ENCODE data around the gene TAOK2.
"Not testable (repeated sequence)": the region's sequence is repeated elsewhere in the genome, so short reads cannot be mapped to it uniquely, and the experiment has no call there.

The TAOK2 gene

DNA sequence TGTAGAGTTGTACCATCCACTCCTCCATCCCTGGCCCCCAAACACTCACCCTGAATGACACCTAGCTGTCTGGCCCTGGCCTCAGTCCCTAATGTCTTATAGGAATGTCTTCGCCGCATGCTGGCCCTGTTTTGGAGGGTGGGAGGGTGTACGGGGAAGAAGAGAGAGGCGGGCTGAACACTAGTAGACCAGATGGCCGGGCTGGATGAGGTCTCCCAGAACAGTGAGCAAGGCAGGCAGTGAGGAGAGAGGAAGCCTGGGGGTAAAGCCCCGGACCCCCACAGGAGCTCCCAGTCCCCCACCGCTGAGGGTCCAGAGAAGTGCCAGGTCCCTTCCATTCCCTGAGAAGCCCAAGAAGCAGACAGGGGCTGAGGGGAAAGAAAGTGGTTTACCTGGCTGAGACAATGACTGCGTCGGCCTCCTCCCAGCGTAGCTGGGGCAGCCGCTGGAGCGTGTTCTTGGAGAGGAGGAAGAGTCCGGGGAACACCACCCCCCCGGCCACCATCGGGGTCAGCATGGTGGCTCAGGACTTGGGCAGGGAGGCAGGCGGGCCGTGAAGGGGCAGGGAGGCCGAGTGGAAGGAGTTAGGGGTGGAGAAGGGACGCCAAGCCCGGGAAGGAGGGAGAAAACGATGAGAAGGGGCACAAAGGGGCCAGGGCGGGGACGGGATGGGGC is 56.5 kb downstream of the TAOK2 start:
- peaks cover 21% of the 10 kb centered on the region for H3K27me3 ChIP-seq (ENCODE audit: control insufficient read depth, insufficient read depth, low read length)

DNA sequence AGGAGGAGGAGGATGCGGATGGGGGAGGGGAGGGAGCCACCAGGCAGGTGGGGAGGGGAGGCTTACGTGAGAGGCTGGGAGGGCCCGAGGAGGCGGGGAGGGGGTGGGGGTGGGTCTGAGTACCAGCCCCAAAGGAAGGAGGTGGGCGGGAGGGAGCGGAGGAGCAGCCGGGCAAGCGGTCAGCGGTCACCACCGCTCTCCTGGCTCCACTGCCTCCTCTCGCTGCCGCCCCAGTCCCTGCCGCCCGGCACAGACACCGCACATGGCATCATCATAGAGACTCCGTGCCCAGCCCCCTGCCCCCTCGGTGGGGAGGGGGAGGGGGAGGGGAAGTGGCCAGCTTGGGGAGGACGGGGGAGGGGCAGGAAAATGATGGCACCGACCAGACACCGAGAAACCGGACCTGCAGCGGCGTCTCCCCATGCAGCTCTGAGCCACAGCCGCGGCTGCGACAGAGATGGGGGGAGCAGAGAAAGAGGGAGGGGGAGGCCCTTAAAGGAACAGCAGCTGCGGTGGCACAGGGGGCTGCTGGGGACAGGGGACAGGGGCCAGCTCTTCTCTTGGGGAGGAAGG is 57.3 kb downstream of the TAOK2 start, which contains the start of gene TLCD3B:
Gene TLCD3B, minus strand, starts transcription at position 431 of the 573 bp plus-strand sequence. CDS start 744 bp downstream, outside the sequence.
- Histone ChIP-seq H3K9me3 (ENCODE audit: control insufficient read depth, insufficient read depth, low read length) (no peaks in the 10 kb centered on the region), H3K27me3 (ENCODE audit: control insufficient read depth, insufficient read depth, low read length) (peaks cover 24% of the 10 kb centered on the region), H3K4me3 (ENCODE audit: low read depth, low read length) (peak within 1 kb of the TSS; percentile 67), H3K36me3 (ENCODE audit: control insufficient read depth, insufficient read depth, low read length) (0 out of 2 replicates have a peak, but pooled peaks cover 3% of the 10 kb centered on the region), H3K27ac (ENCODE audit: low read depth, low read length) (no peak within 1 kb of the TSS), H3K4me1 (ENCODE audit: control insufficient read depth, insufficient read depth, low read length) (peaks cover 22% of the 10 kb centered on the region), H3K9ac (ENCODE audit: low read depth, low read length) (0 out of 2 replicates have a peak within 1 kb of the TSS, but pooled peaks have one; percentile 14)

More for the DNA sequence above, 56.5 kb downstream of the TAOK2 start:
- Histone ChIP-seq H3K4me1 (ENCODE audit: control insufficient read depth, insufficient read depth, low read length) (peaks cover 22% of the 10 kb centered on the region), H3K9ac (ENCODE audit: low read depth, low read length) (0 out of 2 replicates have a peak overlapping the region, but pooled peaks have one; percentile 14), H3K9me3 (ENCODE audit: control insufficient read depth, insufficient read depth, low read length) (no peaks in the 10 kb centered on the region), H3K4me3 (ENCODE audit: low read depth, low read length) (peak overlapping the region; percentile 67), H3K27ac (ENCODE audit: low read depth, low read length) (no peak overlapping the region), H3K36me3 (ENCODE audit: control insufficient read depth, insufficient read depth, low read length) (peaks cover 9% of the 10 kb centered on the region)

DNA sequence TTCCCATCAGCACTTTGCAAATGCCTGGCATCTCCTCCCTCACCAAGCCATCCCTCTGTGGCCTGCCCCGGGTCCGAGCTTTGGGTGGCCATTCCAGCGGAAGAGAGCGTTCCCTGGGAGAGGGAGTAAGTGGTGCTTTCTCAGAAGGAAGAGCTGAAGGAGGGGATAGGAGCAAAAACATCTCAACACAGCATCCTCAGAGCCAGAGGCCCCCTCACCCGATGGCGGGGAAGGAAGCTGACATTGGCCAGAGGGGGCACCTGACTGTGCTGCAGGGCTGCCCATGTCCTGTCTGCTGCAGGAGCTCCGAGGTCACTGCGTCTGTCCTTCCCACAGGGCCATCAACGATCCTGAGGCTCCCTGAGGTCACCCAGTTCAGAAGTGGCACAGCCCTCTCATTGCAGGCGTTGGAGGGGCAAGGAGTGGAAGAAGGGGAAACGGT is 57.8 kb downstream of the TAOK2 start:
- Histone ChIP-seq H3K9ac (ENCODE audit: low read depth, low read length) (no peak overlapping the region), H3K4me1 (ENCODE audit: control insufficient read depth, insufficient read depth, low read length) (peaks cover 22% of the 10 kb centered on the region), H3K9me3 (ENCODE audit: control insufficient read depth, insufficient read depth, low read length) (no peaks in the 10 kb centered on the region), H3K36me3 (ENCODE audit: control insufficient read depth, insufficient read depth, low read length) (no peaks in the 10 kb centered on the region), H3K27me3 (ENCODE audit: control insufficient read depth, insufficient read depth, low read length) (peaks cover 24% of the 10 kb centered on the region), H3K4me3 (ENCODE audit: low read depth, low read length) (peak overlapping the region; percentile 67), H3K27ac (ENCODE audit: low read depth, low read length) (no peak overlapping the region)

DNA sequence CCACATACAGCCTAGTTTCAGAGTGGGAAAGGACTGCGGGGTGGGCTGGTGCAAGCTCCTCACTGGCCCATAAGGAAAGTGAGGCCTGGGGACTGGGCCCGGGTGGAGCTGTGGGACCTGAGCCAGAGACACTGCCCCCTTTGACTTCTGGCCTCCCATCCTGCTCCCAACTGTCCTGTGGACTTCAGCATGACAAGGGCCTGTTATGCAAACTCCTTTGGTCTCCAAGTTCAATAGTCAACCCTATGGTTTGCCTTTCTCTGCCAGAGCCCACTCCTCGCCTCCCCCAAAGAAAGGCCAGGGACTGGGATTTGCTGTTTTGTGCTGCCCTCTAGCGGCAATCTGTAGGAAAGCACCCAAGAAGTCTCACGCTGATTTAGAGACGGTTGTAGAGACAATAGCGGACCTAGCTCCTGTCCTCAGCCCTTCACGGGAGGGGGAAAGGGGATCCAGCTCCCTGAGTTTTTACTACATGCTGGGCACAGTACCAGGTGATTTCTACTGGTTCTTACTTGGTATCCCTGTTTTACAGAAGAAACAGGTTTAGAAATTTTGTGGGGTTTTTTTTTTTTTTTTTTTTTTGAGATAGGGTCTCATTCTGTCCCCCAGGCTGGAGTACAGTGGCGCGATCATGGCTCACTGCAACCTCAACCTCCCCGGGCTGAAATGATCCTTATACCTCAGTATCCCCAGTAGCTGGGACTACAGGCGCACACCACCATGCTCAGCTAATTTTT is 58.6 kb downstream of the TAOK2 start:
- H3K9me3 ChIP-seq (ENCODE audit: control insufficient read depth, insufficient read depth, low read length): no peaks in the 10 kb centered on the region
- H3K9ac ChIP-seq (ENCODE audit: low read depth, low read length): no peak overlapping the region
- peaks cover 24% of the 10 kb centered on the region for H3K27me3 ChIP-seq (ENCODE audit: control insufficient read depth, insufficient read depth, low read length)
- H3K36me3 ChIP-seq (ENCODE audit: control insufficient read depth, insufficient read depth, low read length): no peaks in the 10 kb centered on the region
- H3K4me3 ChIP-seq (ENCODE audit: low read depth, low read length): 0 out of 2 replicates have a peak overlapping the region, but pooled peaks have one; percentile 67
- H3K4me1 ChIP-seq (ENCODE audit: control insufficient read depth, insufficient read depth, low read length): peaks cover 22% of the 10 kb centered on the region
- H3K27ac ChIP-seq (ENCODE audit: low read depth, low read length): no peak overlapping the region

DNA sequence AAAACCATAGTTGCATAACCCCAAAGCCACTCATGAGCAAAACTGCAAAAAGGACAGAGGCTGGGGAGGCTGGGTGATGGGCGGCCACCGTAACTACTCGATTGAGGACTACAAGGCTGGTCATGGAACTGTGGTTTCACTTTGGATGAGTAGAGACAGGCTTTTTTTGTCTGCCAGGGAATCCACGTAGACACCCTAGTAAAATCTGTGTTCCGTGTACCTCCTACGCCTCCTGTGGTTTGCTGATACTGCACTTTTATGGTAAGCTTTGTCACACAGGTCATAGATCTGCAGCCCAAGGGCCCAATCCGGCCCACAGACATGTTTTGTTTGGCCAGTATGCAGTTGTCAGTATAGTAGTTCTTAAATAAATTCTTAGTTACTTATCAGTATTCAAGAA is 59.6 kb downstream of the TAOK2 start:
- peaks cover 22% of the 10 kb centered on the region for H3K4me1 ChIP-seq (ENCODE audit: control insufficient read depth, insufficient read depth, low read length)
- H3K27ac ChIP-seq (ENCODE audit: low read depth, low read length): no peak overlapping the region
- no peaks in the 10 kb centered on the region for H3K9me3 ChIP-seq (ENCODE audit: control insufficient read depth, insufficient read depth, low read length)
- H3K27me3 ChIP-seq (ENCODE audit: control insufficient read depth, insufficient read depth, low read length): peaks cover 24% of the 10 kb centered on the region
- no peaks in the 10 kb centered on the region for H3K36me3 ChIP-seq (ENCODE audit: control insufficient read depth, insufficient read depth, low read length)
- H3K9ac ChIP-seq (ENCODE audit: low read depth, low read length): no peak overlapping the region
- no peak overlapping the region for H3K4me3 ChIP-seq (ENCODE audit: low read depth, low read length)

DNA sequence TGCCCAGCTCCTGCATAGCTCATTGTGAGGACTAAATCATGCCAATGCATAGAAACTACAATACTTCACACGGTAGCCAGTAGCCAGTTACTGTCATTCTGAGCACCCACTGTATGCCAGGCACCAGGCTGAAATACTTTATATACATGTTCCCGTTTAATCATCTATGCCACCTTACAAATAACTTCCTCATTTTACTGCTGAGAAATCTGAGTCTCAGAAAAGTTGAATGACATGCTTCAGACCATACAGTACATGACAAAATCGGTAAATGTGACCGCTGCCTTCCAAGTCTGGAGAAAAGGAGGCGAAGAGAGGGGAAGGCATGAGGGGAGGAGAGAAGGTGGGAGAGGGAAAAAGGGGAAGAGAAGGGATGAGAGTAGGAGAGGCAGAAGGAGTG is 66.6 kb downstream of the TAOK2 start:
- Histone ChIP-seq H3K27me3 (ENCODE audit: control insufficient read depth, insufficient read depth, low read length) (peaks cover 3% of the 10 kb centered on the region; the same call in 1 of the 2 replicates), H3K27ac (ENCODE audit: low read depth, low read length) (no peak overlapping the region), H3K4me1 (ENCODE audit: control insufficient read depth, insufficient read depth, low read length) (no peaks in the 10 kb centered on the region), H3K9ac (ENCODE audit: low read depth, low read length) (no peak overlapping the region), H3K4me3 (ENCODE audit: low read depth, low read length) (no peak overlapping the region), H3K36me3 (ENCODE audit: control insufficient read depth, insufficient read depth, low read length) (no peaks in the 10 kb centered on the region), H3K9me3 (ENCODE audit: control insufficient read depth, insufficient read depth, low read length) (no peaks in the 10 kb centered on the region)

DNA sequence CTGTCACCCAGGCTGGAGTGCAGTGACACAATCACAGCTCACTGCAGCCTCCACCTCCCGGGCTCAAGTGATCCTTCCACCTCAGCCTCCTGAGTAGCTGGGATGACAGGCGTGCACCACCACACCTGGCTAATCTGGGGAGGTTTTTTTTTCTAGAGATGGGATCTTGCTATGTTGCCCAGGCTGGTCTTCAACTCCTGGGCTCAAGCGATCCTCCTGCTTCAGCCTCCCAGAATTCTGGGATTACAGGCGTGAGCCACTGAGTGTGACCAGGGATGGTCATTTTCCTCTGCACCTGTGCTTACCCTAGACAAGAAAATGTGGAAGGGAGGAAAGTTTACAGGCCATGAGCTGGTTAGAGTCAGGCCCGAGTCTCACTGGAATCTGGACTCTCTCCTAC is 67.0 kb downstream of the TAOK2 start:
- not testable (repeated sequence) for H3K4me1 ChIP-seq (ENCODE audit: control insufficient read depth, insufficient read depth, low read length); H3K27ac ChIP-seq (ENCODE audit: low read depth, low read length); H3K36me3 ChIP-seq (ENCODE audit: control insufficient read depth, insufficient read depth, low read length); H3K9me3 ChIP-seq (ENCODE audit: control insufficient read depth, insufficient read depth, low read length); H3K27me3 ChIP-seq (ENCODE audit: control insufficient read depth, insufficient read depth, low read length); H3K4me3 ChIP-seq (ENCODE audit: low read depth, low read length); H3K9ac ChIP-seq (ENCODE audit: low read depth, low read length)

DNA sequence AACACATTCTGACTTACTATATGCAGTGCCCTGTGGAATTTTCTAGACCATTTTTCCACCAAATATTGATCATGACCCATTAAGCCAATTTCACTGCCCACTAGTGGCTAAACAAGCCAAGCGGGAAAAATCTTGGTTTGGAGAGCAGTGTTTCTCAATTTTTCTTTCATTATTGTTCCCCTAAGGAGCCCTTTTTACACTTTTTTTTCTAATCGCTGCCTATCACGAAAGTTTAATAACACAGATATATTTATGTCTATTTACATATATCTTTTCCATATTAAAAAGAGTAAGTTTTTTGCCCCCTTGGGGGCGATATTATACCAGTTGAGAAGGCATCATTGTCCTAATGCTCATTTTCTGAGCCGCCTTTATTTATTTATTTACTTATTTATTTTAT is 68.2 kb downstream of the TAOK2 start:
- H3K9ac ChIP-seq (ENCODE audit: low read depth, low read length): no peak overlapping the region
- no peaks in the 10 kb centered on the region for H3K4me1 ChIP-seq (ENCODE audit: control insufficient read depth, insufficient read depth, low read length)
- no peaks in the 10 kb centered on the region for H3K27me3 ChIP-seq (ENCODE audit: control insufficient read depth, insufficient read depth, low read length)
- H3K4me3 ChIP-seq (ENCODE audit: low read depth, low read length): no peak overlapping the region
- H3K36me3 ChIP-seq (ENCODE audit: control insufficient read depth, insufficient read depth, low read length): no peaks in the 10 kb centered on the region
- no peaks in the 10 kb centered on the region for H3K9me3 ChIP-seq (ENCODE audit: control insufficient read depth, insufficient read depth, low read length)
- no peak overlapping the region for H3K27ac ChIP-seq (ENCODE audit: low read depth, low read length)

Data from HUES48 (cell line).